Stimulated activated CD8-positive, alpha-beta memory T cell treated with anti-CD3 and anti-CD28 coated beads, Interleukin-2, amount 100 ng/mL, for 48 hours (primary cell): ENCODE results near the gene ITGB4.

Experiments
- DNase-seq, 2 donors: peaks; one replicate each; pipeline ENCODE4 v3.0.0-alpha.2; 2020; ENCODE audit warnings: low read depth in 2 of 2

Gene ITGB4

GRCh38 chr17:75791254-75791653 is 70.0 kb downstream of the ITGB4 start:
- no peak for DNase-seq

- no peak for DNase-seq
These were observed 72.2 kb downstream of the ITGB4 start for GRCh38 chr17:75793460-75793859.

GRCh38 chr17:75795820-75796607 is 74.8 kb downstream of the ITGB4 start:
- no peak for DNase-seq

- no peak for DNase-seq
These were observed 78.1 kb downstream of the ITGB4 start for GRCh38 chr17:75799402-75799801.

GRCh38 chr17:75803883-75804282 is 82.6 kb downstream of the ITGB4 start:
- DNase-seq, result no peak

- no peak for DNase-seq
These were observed 85.7 kb downstream of the ITGB4 start for GRCh38 chr17:75806822-75807500.
